NCI-H2171 treated with DMSO at 0.1 percent for 48 hours (cell line): Measurements from ENCODE around the gene MSH4.
"Not testable (repeated sequence)": the region's sequence is repeated elsewhere in the genome, so short reads cannot be mapped to it uniquely, and the experiment has no call there.

Experiments used
- DNase-seq: peaks from one replicate; lab custom pipeline; 2025; lab: John Stamatoyannopoulos, UW

The MSH4 gene

DNA sequence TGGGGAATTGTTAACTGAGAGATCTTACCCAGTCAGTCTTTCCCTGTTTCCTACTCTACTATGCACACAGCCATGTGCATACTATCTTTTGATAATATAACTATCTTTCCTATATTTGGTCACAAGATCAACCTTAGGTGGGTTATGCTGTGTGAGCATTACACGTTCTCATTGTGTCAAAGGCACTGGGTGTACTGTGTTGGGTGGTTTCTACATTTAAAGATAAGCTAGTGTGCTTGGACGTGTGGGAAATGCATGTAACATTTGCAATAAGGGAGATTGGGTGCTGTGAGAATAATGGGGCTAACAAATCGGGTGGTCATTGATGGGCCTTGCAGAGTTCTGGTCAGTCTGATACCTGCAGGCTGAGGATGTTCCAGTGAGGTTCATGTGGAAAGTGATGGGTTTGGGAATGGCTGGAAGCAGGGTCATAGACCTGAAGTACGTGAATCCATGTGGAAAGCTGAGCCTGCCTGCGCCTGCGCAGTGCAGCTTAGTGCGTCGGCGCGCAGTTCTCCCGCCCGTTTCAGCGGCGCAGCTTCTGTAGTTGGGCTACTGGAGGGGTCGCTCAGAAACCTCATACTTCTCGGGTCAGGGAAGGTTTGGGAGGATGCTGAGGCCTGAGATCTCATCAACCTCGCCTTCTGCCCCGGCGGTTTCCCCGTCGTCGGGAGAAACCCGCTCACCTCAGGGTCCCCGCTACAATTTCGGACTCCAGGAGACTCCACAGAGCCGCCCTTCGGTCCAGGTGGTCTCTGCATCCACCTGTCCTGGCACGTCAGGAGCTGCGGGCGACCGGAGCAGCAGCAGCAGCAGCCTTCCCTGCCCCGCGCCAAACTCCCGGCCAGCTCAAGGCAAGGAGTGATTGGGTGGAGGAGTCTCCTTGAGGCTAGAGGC lies at the start of gene MSH4:
TSS of gene MSH4 (plus strand) at position 507 of the 897 bp plus-strand sequence. CDS start at position 611, 104 bp downstream.
- DNase-seq, result no peak

DNA sequence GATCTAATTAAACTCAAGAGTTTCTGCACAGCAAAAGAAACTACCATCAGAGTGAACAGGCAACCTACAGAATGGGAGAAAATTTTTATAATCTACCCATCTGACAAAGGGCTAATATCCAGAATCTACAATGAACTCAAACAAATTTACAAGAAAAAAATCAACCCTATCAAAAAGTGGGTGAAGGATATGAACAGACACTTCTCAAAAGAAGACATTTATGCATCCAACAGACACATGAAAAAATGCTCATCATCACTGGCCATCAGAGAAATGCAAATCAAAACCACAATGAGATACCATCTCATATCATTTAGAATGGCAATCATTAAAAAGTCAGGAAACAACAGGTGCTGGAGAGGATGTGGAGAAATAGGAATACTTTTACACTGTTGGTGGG lies 39.5 kb upstream of the MSH4 start:
- DNase-seq, result not testable (repeated sequence)

- not testable (repeated sequence) for DNase-seq
These were observed 38.1 kb upstream of the MSH4 start for GRCh38 chr1:75758543-75758942.

GRCh38 chr1:75764057-75764655 lies 32.5 kb upstream of the MSH4 start:
- no peak for DNase-seq

DNA sequence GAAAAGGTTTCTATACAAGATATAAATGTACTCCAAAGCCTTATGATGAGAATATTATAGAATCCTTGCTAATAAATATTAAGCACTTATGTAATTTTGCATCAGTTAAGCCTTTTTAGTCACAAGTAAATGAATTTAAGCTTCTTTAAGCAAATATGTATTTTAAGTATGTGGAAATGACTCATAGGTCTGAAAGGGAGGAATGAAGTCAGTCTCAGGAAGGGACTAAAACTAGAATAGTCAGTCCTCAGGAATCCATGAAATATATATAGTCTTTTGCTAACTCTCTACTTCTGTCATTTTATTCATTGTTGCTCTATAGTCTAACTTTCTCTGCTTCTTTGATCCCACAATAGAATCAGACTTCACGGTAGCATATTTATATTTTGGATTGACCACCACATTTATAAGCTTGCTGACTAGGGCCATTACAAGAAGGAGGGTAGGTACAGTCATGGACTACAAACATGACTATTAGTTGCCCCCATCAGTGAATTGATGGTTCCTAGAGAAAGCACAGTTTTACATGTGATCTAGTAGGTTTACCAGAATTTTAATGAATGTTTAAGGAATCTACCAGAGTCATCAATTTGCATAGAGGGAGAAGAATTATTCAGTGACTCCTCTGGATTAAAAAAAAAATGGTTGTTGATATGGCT lies 30.9 kb upstream of the MSH4 start:
- no peak for DNase-seq

- DNase-seq, result no peak
These were observed 28.7 kb upstream of the MSH4 start for GRCh38 chr1:75768016-75768415.

DNA sequence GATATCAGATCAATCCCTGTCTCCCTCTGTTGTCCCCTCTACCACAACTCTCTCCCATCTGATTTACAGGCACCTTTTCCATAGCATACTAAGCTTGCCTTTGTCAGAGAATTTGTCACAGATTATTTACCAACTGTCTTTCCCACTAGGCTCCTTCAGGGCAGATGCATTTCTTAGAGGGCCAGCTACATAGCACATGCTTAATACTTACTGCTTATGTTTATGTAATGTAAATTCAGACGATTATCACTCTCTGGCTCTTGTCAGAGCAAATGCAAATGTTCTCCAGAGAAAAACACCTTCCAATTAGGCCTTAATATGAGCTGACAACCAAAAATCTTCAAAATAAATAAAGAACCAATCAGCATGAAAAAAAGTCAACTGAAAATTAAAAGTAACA lies 25.9 kb upstream of the MSH4 start:
- no peak for DNase-seq

GRCh38 chr1:75771978-75772377 lies 24.7 kb upstream of the MSH4 start:
- DNase-seq, result no peak

DNA sequence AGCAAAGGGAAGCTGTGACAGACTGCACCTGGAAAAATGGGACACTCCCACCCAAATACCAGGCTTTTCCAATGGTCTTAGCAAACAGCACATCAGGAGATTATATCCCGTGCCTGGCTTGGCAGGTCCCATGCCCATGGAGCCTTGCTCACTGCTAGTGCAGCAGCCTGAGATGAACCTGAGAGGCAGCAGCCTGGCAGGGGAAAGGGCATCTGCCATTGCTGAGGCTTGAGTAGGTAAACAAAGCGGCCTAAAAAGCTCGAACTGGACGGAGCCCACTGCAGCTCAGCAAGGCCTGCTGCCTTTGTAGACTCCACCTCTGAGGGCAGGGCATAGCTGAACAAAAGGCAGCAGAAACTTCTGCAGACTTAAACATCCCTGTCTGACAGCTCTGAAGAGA lies 18.9 kb upstream of the MSH4 start:
- not testable (repeated sequence) for DNase-seq

- not testable (repeated sequence) for DNase-seq
These were observed 18.0 kb upstream of the MSH4 start for GRCh38 chr1:75778694-75779093.

DNA sequence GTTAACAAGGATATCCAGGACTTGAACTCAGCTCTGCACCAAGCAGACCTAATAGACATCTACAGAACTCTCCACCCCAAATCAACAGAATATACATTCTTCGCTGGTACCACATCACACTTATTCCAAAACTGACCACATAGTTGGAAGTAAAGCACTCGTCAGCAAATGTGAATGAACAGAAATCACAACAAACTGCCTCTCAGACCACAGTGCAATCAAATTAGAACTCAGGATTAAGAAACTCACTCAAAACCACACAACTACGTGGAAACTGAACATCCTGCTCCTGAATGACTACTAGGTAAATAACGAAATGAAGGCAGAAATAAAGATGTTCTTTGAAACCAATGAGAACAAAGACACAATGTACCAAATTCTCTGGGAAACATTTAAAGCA lies 16.5 kb upstream of the MSH4 start:
- not testable (repeated sequence) for DNase-seq

DNA sequence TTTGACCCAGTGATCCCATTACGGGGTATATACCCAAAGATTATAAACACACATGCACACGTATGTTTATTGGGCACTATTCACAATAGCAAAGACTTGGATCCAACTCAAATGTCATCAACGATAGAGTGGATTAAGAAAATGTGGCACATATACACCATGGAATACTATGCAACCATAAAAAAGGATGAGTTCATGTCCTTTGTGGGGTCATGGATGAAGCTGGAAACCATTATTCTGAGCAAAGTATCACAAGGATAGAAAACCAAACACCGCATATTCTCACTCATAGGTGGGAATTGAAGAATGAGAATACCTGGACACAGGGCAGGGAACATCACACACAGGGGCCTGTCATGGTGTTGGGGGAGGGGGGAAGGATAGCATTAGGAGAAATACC lies 12.8 kb upstream of the MSH4 start:
- not testable (repeated sequence) for DNase-seq

DNA sequence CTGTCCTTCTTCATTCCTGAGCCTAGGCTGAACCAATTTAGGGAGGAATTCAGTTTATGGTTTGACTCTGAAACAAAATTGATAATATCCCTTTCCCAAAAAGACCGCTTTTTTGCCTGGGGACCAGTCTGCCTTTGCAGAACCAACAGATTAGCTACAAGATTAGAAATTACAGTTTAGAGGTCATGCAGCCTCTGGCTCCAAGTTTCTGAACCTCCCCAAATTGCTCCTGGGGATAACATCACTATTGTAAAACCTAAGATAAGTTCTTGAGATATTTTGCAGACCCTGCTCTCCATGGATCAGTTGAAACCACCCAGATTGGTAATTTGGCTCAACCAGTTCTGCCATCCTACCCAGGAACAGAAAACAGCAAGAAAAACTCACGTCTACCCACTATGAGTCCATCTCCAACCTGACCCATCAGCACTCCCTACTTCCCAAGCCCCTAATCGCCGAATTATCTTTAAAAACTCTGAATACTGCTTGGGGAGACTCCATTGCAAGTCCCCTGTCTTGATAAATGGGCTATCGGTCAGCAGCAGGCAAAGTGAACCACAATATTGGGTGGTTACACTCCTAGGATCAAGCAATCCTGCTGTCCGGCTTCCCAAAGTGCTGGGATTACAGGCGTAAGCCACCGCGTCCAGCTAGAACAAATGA lies 11.2 kb upstream of the MSH4 start:
- DNase-seq, result no peak

DNA sequence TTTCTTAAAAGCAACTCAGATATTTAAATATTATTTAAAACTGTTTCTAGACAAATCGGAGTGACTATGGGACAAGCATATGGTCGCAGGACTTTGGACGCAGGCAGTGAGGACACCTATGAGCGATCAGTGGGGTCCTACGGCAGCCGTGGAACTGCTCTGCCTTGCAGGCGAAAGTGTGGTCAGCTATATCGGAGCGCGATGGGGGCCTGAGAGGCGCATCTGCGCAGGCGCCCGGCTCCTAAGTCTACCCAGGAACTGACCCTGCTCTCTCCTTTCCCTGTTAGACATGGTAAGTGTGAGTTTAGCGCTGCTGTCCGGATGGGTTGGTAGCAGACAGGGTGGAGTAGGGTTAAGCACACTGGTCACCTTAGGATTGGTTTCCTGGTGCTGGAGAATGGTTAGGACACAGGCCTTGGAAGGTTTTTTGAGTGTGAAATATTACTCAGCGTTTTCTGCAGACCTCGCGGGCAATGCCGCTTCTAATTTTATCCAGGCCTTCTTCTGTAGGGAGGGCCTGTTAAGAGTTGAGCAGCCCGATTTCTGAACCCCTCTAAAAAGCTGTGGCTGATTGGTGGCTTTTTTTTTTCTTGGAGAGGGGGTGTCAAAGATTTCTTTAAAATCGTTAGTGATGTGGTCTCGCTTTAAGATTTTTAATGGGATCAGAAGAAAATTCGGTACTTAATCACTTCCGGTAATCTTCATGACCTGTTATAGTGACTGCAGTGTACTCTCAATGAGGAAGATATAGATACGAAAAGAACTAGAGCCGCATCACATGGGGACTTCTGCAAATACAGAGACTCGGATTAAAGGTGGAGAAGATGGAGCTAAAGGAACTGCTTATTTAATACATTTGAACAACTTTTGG lies 10.5 kb upstream of the MSH4 start, which contains the start of gene RABGGTB:
TSS of gene RABGGTB (plus strand) at position 274 of the 871 bp plus-strand sequence. CDS start at position 290, 16 bp downstream.
- peak; percentile 96 for DNase-seq

DNA sequence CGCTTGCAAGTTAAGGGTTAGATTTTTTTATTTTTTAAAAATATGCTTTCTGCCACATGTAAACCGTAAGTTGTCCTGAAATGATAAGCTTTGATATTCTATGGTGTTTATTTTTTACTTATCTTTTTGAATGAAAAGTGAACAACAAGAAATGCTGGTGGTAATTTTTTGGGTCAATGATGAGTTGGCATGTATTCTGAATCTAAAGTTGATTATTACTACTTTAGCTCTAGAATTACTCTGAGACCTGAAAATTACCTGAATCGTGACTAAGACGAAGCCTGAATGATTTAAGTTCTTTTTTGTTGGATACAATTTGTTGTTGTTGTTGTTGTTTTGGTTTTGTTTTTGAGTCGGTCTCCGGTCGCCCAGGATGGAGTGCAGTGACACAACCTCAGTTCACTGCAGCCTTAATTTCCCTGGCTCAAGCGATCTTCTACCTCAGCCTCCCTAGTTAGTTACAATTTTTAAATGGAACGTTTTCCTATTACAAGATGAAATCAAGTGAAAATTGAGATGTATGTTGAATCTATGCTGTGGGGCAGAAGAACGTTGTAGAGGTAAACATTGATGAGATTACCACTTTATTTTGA lies 9.7 kb upstream of the MSH4 start:
- DNase-seq, result no peak

GRCh38 chr1:75787524-75787923 lies 9.2 kb upstream of the MSH4 start:
- no peak for DNase-seq

DNA sequence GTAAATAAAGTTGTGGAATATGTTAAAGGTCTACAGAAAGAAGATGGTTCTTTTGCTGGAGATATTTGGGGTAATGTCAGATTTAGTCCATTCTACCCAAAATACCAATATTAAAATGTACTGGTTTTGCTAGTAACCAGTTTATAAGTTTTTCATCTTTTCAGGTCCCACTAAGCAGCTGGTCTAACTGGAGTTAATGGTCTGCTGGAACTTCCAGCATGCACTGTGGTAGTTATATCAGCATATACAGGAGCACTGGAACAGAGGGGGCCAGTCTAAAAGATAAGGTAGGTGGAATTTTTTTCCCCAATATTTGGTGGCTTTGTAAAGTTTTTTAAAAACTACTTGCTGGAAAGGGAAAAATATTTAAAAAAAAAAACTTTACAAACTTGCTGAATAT lies 6.7 kb upstream of the MSH4 start:
- DNase-seq, result no peak

- no peak for DNase-seq
These were observed 5.7 kb upstream of the MSH4 start for GRCh38 chr1:75791022-75791421.

GRCh38 chr1:75792091-75792490 lies 4.6 kb upstream of the MSH4 start:
- DNase-seq, result no peak

GRCh38 chr1:75794382-75794781 lies 2.3 kb upstream of the MSH4 start:
- no peak for DNase-seq

DNA sequence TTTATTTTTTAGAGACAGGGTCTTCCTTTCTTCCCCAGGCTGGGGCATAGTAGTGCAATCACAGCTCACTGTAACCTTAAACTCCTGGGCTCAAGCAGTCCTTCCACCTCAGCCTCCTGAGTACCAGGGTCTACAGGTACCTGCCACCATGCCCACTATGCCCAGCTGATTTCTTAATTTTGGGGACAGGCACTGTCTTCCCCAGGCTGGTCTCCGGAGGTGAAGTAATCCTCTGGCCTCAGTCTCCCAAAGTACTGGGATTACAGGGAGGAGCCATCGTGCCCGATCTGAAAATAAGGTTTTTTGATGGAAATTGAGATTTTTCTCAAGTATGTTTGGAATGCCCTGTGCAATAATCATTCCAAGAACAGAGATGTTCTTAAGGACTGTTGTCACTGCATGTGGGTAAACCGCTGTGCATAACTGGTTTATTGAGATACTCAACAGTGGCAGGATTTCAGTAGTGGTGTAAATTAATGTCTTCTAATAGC lies 934 bp upstream of the MSH4 start:
- DNase-seq, result no peak
